CD4-positive, alpha-beta T cell treated with Interferon alpha-2 for 1 hour (primary cell): ENCODE measurements around the gene DDX10.

Experiments used
- DNase-seq, 2 donors: peaks; one replicate each; pipeline ENCODE4 v3.0.0-alpha.2; 2020 to 2022

DDX10 gene

GRCh38 chr11:108958368-108959104, 293.7 kb downstream of the DDX10 start:
- DNase-seq = no peak

GRCh38 chr11:108959105-108959761, 294.4 kb downstream of the DDX10 start:
- DNase-seq = no peak

GRCh38 chr11:108959874-108960273, 295.0 kb downstream of the DDX10 start:
- DNase-seq = no peak

GRCh38 chr11:108960501-108960900, 295.6 kb downstream of the DDX10 start:
- DNase-seq = no peak

- no peak for DNase-seq
Measured at GRCh38 chr11:108961095-108961494, 296.2 kb downstream of the DDX10 start.

- DNase-seq = no peak
Measured at GRCh38 chr11:108963118-108963517, 298.2 kb downstream of the DDX10 start.

- DNase-seq = no peak
Measured at GRCh38 chr11:108965306-108966001, 300.6 kb downstream of the DDX10 start.

GRCh38 chr11:108966206-108966605, 301.3 kb downstream of the DDX10 start:
- DNase-seq = no peak

GRCh38 chr11:108966978-108967377, 302.1 kb downstream of the DDX10 start:
- no peak for DNase-seq

GRCh38 chr11:108967571-108967970, 302.7 kb downstream of the DDX10 start:
- no peak for DNase-seq

GRCh38 chr11:108970221-108970991, 305.5 kb downstream of the DDX10 start:
- DNase-seq = no peak

- no peak for DNase-seq
Measured at GRCh38 chr11:108973402-108974162, 308.7 kb downstream of the DDX10 start.

GRCh38 chr11:108975026-108975425, 310.2 kb downstream of the DDX10 start:
- no peak for DNase-seq

GRCh38 chr11:108975641-108976071, 310.8 kb downstream of the DDX10 start:
- DNase-seq = no peak

- DNase-seq = no peak
Measured at GRCh38 chr11:108983636-108984420, 319.0 kb downstream of the DDX10 start.

GRCh38 chr11:108984523-108984922, 319.7 kb downstream of the DDX10 start:
- DNase-seq = no peak

- no peak for DNase-seq
Measured at GRCh38 chr11:108985236-108985944, 320.5 kb downstream of the DDX10 start.

GRCh38 chr11:108985945-108986279, 321.0 kb downstream of the DDX10 start:
- no peak for DNase-seq
